HAP-1 (cell line): ENCODE data around the gene ASPDH.
A peak's percentile ranks its signal among the peaks of the same experiment; 100 is the strongest.

ENCODE experiments used
- DNase-seq, 2 experiments: peaks; one replicate each; pipeline ENCODE4 v3.0.0-alpha.2; 2016 to 2020; ENCODE audit warnings: low spot score in 2 of 2
- H3K27me3 ChIP-seq: fragments of 250-450 bp; sonication (Bioruptor Pico); 2 replicates; pipeline ENCODE4 v1.5.1; 2020; ENCODE audit warnings: low read depth, mild to moderate bottlenecking, moderate library complexity
- H3K36me3 ChIP-seq: fragments of 250-450 bp; sonication (Bioruptor Pico); replicated peaks from 2 replicates; pipeline ENCODE4 v1.5.1; 2020; ENCODE audit warnings: mild to moderate bottlenecking
- H3K4me1 ChIP-seq: fragments of 250-450 bp; sonication (Bioruptor Pico); 2 replicates; pipeline ENCODE4 v1.5.1; 2020; ENCODE audit warnings: mild to moderate bottlenecking
- H3K4me3 ChIP-seq: fragments of 250-450 bp; sonication (Bioruptor Pico); 2 replicates; pipeline ENCODE4 v1.5.1; 2020; ENCODE audit warnings: mild to moderate bottlenecking, moderate library complexity
- H3K9me3 ChIP-seq: fragments of 250-450 bp; sonication (Bioruptor Pico); 2 replicates; pipeline ENCODE4 v1.5.1; 2020; ENCODE audit warnings: mild to moderate bottlenecking, moderate library complexity
- in situ Hi-C: fragments of 300-500 bp; cut with MboI; formaldehyde crosslinking; loops from 3 replicates; pipeline ENCODE4 v1.14.3; 2020; ENCODE audit warnings: low sequenced_read_pairs, inconsistent platforms, mixed read lengths

Gene ASPDH

DNA sequence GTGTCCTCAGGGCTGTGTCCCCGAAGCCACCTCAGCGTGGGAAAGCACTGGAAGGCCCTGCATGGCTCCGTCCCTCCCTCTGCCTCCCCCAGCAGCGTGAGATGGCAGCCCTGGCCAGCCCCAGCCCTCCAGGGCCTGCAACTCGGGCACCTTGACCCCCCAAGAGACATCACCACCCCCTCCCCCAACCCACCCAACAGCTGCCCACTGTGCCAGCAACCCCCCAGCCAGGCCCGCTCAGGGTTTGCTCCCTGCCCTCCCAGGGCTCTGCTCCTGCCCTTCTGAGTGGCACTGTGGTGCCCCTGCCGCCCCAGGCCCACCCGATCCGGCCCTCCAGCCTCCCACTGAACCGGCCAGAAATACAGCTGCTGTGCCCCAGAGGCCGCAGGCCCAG is 1.5 kb upstream of the ASPDH start:
- in situ Hi-C loops = no loop called here

DNA sequence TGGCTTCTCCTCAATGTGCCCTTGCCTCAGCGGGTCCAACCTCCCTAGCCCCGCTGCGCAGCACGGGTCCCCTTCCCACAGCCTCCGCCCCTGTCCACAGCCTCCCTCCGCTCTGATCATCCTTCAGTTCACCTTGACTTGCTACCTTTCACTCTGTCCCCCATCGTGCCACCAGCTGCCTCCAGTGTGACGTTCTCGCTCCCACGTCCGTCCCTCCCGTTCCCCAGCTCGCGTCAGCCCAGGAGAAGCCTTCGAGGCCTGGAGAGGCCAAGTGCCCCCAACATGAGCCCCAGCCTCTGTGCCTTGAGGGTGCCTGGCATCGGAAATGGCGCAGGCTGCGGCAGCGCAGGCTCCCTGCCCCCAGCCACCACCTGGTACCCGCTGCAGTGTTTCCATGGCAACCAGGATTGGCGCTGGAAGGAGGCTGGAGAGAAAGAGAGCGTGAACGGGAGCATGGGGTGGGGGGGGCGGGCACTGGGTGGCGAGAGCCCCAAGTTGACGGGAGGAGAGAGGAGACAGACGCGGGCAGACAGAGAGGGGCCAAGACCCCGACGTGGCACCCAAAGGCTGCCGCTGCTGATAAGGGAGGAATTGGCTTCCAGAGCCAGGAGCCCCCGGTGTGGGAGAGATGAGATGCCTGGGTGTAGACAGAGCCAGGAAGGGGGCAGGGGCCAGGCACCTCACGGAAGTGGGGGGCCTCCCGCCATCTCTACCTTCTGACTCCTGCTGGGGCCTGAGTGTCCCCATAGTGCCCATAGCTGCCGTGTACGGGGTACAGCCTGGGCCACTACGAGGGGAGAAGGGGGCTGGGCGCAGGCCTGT is 844 bp upstream of the ASPDH start:
- Histone ChIP-seq H3K4me1 (no peaks in the 10 kb centered on the region), H3K4me3 (no peak overlapping the region), H3K9me3 (no peaks in the 10 kb centered on the region), H3K27me3 (no peaks in the 10 kb centered on the region), H3K36me3 (no peaks in the 10 kb centered on the region)
- in situ Hi-C loops = no loop called here
- DNase-seq = no peak

More for the DNA sequence above, 1.5 kb upstream of the ASPDH start:
- H3K4me3 ChIP-seq = no peak overlapping the region
- no peaks in the 10 kb centered on the region for H3K27me3 ChIP-seq
- H3K36me3 ChIP-seq = no peaks in the 10 kb centered on the region
- H3K9me3 ChIP-seq = no peaks in the 10 kb centered on the region
- H3K4me1 ChIP-seq = no peaks in the 10 kb centered on the region
- DNase-seq = no peak

DNA sequence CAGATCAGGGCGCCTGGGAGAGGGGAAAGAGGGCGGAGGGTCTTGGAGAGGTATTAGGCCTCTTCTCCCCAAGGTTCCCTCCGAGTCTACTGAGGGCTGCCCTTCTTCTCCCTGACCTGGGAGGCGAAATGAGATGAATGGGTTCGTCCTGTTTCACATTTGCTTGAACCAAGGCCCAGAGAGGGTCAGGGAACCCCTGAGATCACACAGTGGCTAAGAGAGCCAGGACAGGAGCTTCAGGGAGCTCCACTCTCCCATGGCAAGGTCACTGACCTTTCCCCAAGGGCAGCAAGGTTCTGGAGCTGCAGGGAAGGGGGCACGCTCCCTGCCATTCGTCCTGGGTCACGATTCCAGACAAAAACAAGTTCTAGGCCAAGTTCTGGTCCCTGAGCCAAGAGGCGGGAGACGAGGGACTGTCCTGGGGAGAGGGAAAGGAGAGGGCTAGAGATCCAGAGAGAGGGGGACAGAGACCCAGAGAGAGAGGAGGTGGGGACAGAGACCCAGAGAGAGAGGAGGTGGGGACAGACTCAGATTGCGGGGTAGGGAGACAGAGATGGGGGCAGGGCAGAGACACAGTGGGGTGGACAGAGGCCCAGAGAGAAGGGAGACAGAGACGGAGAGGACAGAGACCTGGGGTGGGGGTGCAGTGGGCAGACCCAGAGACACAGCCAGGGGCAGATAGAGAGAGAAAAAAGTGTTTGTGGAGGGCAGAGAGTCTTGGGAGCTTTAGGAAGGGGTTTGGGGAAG is 541 bp downstream of the ASPDH start:
- Histone ChIP-seq H3K36me3 (no peaks in the 10 kb centered on the region), H3K27me3 (no peaks in the 10 kb centered on the region), H3K9me3 (no peaks in the 10 kb centered on the region), H3K4me3 (no peak overlapping the region), H3K4me1 (no peaks in the 10 kb centered on the region)
- in situ Hi-C loops = no loop called here
- no peak for DNase-seq

DNA sequence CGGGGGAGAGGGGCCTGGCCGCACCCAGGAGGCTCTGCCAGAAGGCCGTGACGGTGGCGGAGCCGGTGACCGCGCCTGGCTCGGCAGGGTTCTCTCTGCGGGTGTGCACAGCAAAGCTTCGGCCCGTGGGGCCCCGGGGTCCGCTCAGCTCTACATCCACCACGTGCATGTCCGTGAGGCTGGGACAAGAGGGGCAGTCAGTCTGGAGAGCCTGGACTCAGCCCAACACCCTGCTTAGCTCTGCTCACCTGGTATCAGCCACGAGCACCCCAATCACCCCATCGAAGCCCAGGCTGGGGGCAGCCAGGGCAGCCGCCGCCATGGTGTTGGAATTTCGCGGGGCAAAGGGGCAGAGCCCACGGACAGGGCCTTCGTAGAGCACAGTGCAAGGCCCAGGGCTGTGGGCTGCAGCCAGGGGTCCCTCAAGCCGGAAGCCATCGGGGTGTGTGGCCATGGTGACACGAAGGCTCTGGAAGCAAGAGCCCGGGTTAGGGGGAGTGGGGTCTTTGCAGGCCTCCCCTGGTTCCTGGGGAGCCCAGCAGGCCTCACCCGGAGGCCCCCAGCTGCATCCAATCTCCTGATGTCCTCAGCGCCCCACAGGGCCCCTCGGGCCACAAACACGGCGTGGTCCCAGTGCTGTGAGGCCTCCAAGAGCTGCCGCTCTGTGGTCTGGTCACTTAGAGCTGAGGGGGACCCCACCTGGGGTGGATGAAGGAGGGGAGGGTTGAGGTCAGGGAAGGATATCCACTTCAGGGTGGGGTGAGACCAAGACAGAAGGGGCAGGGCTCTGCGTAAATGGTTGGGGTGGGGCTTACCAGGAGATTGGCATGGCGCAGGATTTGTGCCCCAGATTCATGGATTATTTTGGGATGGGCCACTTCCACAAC is 1.4 kb downstream of the ASPDH start:
- H3K9me3 ChIP-seq = no peaks in the 10 kb centered on the region
- no peaks in the 10 kb centered on the region for H3K27me3 ChIP-seq
- H3K4me1 ChIP-seq = no peaks in the 10 kb centered on the region
- DNase-seq = no peak
- H3K4me3 ChIP-seq = no peak overlapping the region
- H3K36me3 ChIP-seq = no peaks in the 10 kb centered on the region
- in situ Hi-C loops = no loop called here

DNA sequence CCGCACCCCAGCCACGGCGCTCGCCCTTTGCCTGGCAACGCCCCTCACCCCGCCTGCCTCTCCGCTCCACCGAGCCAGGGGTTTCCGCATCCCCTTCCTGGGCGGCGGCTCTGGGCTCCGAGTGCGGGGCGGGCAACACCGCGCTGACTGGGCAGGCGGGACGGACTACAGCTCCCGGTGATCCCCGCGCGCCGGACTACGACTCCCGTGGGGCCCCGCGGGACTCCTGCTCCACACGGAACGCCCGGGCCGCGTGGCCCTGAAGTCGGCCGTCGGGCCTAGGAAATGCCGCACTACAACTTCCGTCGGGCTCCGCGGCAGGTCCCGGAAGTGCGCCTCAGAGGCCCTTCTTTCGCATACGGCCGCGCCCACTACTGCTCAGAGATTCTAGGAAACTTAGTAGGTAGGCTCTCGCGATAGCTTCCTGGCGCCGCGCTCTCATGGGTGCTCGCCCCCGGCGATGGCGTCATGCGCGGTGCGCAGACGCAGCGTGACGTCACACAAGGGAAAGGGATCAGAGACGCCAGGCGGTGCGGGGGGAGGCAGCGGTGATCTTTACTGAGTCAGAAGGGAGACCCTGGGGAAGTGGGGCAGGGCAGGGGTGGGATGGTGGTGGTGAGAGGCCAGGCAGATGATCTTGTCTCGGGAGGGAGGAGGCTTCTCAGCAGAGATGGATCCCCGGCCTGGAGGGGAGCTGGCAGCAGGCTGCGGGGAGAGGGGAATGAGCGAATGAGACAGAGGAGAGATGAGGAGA is 2.5 kb downstream of the ASPDH start, which contains the start of gene JOSD2:
TSS of gene JOSD2 (minus strand) at position 123 of the 754 bp plus-strand sequence. CDS start 760 bp downstream, outside the sequence.
- peak; percentile 97 for DNase-seq
- no peaks in the 10 kb centered on the region for H3K4me1 ChIP-seq
- no peaks in the 10 kb centered on the region for H3K36me3 ChIP-seq
- in situ Hi-C loops = no loop called here
- H3K27me3 ChIP-seq = no peaks in the 10 kb centered on the region
- H3K4me3 ChIP-seq = peak within 1 kb of the TSS; percentile 57
- no peaks in the 10 kb centered on the region for H3K9me3 ChIP-seq

DNA sequence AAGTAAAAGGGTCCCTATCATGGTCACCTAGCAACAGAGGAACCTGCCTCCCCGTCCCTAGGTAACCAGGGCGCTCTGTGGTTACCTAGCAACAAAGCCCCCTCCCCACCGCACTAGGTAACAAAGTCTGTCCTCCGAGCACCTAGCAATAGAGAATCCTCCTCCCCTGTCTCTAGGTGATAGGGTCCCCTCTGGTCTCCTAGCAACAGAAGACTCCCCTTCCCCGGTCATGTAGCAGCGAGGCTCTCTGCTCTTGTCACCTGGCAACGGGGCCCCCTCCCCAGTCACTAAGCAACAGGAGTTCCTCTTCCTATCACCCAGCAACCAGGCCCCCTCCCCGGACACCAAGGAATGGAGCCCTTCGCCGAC is 3.0 kb downstream of the ASPDH start:
- no peaks in the 10 kb centered on the region for H3K27me3 ChIP-seq
- peak overlapping the region; percentile 57 for H3K4me3 ChIP-seq
- H3K9me3 ChIP-seq = no peaks in the 10 kb centered on the region
- in situ Hi-C loops = no loop called here
- peak in 1 of 2 experiments; percentile 12 for DNase-seq
- no peaks in the 10 kb centered on the region for H3K4me1 ChIP-seq
- no peaks in the 10 kb centered on the region for H3K36me3 ChIP-seq

DNA sequence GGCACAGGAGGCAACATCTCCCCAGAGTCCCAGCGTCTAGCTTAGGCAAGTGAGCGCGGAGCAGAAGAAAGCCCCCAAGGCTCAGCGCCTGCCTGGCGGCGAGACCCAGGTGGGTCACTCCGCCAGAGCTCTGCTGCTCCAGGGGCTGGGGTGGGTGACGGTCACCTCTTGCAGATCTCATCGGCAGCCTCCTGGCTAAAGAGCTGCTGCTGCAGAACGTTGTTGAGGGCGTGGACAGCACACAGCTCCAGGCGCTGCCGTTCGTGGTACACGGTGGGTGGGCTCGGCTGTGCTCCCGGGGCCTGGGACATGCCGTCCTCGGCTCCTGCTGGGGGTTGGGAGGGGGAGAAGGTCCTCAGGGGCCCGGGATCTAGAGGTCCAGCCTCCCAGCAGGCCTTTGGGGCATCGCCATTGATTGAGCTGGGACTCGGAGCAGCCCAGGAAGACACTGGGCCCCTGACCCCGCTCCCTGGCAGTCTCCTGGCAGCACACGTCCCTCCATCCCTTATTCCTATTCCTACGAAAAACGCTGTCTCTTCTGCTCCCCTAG is 3.5 kb downstream of the ASPDH start:
- Histone ChIP-seq H3K27me3 (no peaks in the 10 kb centered on the region), H3K4me3 (peak overlapping the region; percentile 57), H3K9me3 (no peaks in the 10 kb centered on the region), H3K36me3 (no peaks in the 10 kb centered on the region), H3K4me1 (no peaks in the 10 kb centered on the region)
- in situ Hi-C loops = no loop called here
- no peak for DNase-seq

DNA sequence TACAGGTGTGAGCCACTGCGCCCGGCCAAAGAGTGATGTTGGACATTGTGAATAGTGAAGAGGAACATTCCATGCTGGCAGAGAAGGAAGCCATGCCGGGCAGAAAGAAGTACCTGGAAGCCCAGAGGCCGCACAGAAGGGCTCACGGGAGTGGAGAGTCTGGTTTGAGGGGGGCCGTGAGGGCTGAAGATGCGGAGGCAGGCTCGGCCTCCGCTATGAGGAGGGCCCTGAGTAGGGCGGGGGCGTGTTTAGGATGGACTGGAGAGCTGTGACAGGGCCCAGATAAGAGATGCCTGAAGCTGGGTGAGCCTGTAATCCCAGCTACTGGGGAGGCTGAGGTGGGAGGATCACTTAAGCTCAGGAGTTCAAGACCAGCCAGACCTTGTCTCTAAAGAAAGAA is 4.3 kb downstream of the ASPDH start:
- no peaks in the 10 kb centered on the region for H3K27me3 ChIP-seq
- H3K4me1 ChIP-seq = no peaks in the 10 kb centered on the region
- no peaks in the 10 kb centered on the region for H3K9me3 ChIP-seq
- in situ Hi-C loops = no loop called here
- no peak for DNase-seq
- no peak overlapping the region for H3K4me3 ChIP-seq
- no peaks in the 10 kb centered on the region for H3K36me3 ChIP-seq

DNA sequence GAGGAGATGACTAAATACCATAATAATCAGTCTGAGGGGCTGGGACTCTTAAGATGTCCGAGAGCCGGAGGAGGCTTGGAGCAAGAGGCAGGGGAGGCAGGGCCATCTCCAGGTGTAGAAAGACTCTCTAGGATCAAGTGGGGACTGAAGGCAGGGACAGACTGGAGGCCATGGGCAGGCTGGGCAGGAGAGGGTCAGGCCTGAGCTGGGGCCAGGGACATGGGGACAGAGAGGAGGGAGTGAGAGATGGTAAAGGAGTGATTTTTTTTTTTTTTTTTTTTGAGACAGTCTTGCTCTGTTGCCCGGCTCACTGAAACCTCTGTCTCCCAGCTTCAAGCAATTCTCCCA is 4.9 kb downstream of the ASPDH start:
- in situ Hi-C loops = no loop called here
- H3K27me3 ChIP-seq = no peaks in the 10 kb centered on the region
- no peak for DNase-seq
- no peaks in the 10 kb centered on the region for H3K4me1 ChIP-seq
- H3K4me3 ChIP-seq = no peak overlapping the region
- H3K36me3 ChIP-seq = no peaks in the 10 kb centered on the region
- H3K9me3 ChIP-seq = no peaks in the 10 kb centered on the region

DNA sequence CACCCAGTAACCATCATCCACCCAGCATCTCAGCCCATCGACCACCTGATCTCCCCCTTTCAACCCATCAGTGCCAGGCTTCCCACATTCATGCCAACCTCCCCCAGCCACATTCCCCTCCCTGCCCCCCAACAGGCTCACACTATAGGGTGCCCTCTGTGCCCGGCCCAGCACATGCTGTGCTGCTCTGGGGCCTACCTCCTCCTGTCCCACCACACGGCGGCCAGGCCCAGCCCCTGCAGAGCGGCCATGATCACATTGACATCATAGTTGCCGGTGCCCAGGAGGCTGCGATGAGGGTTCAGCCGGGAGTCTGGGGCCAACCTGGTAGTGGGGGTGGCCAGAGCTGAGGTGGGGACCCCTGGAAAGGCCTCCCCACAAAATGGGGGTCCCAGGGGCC is 6.3 kb downstream of the ASPDH start:
- Histone ChIP-seq H3K36me3 (no peaks in the 10 kb centered on the region), H3K4me3 (no peak overlapping the region), H3K4me1 (no peaks in the 10 kb centered on the region), H3K27me3 (no peaks in the 10 kb centered on the region), H3K9me3 (no peaks in the 10 kb centered on the region)
- in situ Hi-C loops = no loop called here
- DNase-seq = no peak

DNA sequence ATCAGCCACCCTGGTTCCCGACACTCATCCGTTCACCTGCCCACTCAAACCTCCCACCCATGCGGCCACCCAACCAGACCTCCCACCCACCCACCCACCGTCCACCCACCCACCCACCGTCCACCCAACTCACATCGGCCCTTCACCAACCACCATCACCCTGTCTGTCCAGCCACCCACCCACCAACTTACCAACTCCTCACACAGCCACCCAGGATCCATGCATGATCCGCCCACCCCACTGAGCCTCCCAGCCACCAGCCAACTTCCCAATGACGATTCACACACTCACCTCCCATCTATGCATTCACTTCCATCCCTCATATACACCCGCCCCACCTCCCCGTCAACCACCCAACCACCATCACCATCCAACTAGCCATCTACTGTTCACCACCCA is 7.0 kb downstream of the ASPDH start:
- Histone ChIP-seq H3K36me3 (no peaks in the 10 kb centered on the region), H3K9me3 (no peaks in the 10 kb centered on the region), H3K27me3 (no peaks in the 10 kb centered on the region), H3K4me1 (no peaks in the 10 kb centered on the region), H3K4me3 (no peak overlapping the region)
- DNase-seq = no peak
- in situ Hi-C loops = no loop called here

DNA sequence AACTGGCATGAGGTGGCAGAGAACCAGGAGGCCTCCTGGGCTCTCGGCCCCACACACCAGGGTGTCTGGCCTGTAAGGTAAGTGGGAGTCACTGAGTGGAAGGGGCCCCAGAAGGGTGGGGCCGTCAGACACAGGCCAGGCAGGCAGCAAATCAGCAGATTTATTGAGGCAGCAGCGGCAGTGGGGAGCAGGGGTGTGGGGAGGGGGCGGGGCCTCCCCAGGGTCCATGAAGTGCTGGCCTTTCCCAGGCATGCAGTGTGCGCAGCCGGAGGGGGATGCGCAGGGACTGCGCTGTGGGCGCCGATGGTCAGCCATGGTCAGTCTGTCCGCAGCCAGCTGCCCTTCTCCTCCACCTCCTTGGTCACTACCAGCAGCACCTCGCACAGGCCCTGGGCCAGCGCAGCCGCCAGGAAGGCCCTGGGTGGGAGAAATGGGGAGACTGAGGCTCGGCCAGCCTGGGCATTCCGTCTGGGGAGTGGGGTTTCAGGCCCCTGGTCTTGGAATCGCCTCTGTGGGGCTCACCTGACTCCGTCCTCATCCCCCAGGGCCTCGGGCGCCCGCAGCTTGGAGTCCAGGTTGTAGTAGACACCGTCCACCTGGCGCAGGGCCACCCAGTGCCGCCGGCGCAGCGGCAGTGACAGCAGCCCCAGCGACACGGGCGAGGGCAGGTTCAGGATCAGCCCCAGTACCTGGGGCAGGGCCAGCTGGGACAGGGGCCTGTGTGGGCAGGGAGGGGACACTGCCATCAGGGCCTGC is 7.7 kb downstream of the ASPDH start:
- no peaks in the 10 kb centered on the region for H3K4me1 ChIP-seq
- in situ Hi-C loops = no loop called here
- DNase-seq = no peak
- no peaks in the 10 kb centered on the region for H3K27me3 ChIP-seq
- no peaks in the 10 kb centered on the region for H3K9me3 ChIP-seq
- no peaks in the 10 kb centered on the region for H3K36me3 ChIP-seq
- H3K4me3 ChIP-seq = no peak overlapping the region
